SH-SY5Y (cell line): ENCODE results near the gene OR52H1.

Experiments
- GATA2 ChIP-seq: IDR thresholded peaks from 2 replicates; pipeline ENCODE4 v1.6.1; 2011; ENCODE audit warnings: mild to moderate bottlenecking, low read depth, low read length
- GATA3 ChIP-seq: IDR thresholded peaks from 2 replicates; pipeline ENCODE4 v1.6.1; 2011; ENCODE audit warnings: low read depth, mild to moderate bottlenecking, low read length, moderate library complexity

- no peak for TF ChIP-seq GATA3
- TF ChIP-seq GATA2 = no peak
Observed at GRCh38 chr11:5499671-5500070, 48.7 kb downstream of the OR52H1 start.
